GM18505 (cell line): ENCODE data around the gene SIAH2.

Source experiments
- ATAC-seq: cut with Tn5 transposase; IDR thresholded peaks from one replicate; pipeline ENCODE4 v1.9.1; 2021; ENCODE audit not compliant: unreplicated experiment
- POLR2A ChIP-seq: IDR thresholded peaks from 4 replicates; pipeline ENCODE4 v1.6.1; 2011; ENCODE audit warnings: borderline replicate concordance; ENCODE audit not compliant: insufficient read depth, insufficient read length; ENCODE audit errors: extremely low read depth

SIAH2 gene

GRCh38 chr3:150723946-150724345 lies 39.0 kb downstream of the SIAH2 start:
- no peak for ATAC-seq
- no peak for TF ChIP-seq POLR2A

DNA sequence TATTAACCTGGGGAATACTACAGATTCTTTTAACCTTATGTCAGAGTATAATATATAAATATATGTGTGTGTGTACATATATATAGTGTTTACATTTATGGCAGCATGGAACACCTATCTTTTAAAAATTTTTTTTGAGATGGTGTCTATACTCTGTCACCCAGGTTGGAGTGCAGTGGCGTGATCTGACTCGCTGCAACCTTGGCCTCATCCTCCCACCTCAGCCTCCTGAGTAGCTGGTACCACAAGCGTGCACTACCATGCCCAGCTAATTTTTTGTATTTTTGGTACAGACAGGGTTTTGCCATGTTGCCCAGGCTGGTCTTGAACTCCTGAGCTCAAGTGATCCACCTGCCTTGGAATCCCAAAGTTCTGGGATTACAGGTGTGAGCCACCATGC lies 40.7 kb downstream of the SIAH2 start:
- no peak for TF ChIP-seq POLR2A
- no peak for ATAC-seq

- peak; percentile 82 for ATAC-seq
- TF ChIP-seq POLR2A, result no peak
These were observed 41.5 kb downstream of the SIAH2 start for GRCh38 chr3:150721285-150722130.

- no peak for TF ChIP-seq POLR2A
- ATAC-seq, result no peak
These were observed 42.5 kb downstream of the SIAH2 start for GRCh38 chr3:150720444-150720843.

DNA sequence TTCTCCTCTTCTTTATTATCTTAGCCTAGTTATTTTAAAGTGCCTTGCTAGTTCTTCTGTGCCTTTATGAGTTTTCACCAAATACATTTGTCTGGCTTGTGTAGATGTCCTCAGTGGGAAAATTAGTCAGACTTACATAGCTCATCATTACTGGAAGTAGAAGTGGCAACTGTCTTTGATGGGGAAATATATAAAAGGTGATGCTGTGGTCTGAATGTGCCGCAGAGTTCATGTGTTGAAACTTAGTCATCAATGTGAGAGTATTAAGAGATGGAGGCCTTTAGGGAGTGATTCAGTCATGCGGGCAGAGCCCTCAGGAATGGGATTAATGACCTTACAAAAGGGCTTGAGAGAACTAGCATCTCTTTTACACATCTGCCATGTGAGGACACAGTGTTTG lies 52.9 kb downstream of the SIAH2 start:
- no peak for TF ChIP-seq POLR2A
- no peak for ATAC-seq

GRCh38 chr3:150703756-150704344 lies 59.1 kb downstream of the SIAH2 start, which contains the start of gene ERICH6:
Gene ERICH6, minus strand, starts transcription at chr3:150703920. Its CDS starts 22 bp downstream, at chr3:150703898.
- TF ChIP-seq POLR2A, result peak; percentile 78
- peak; percentile 99 for ATAC-seq

DNA sequence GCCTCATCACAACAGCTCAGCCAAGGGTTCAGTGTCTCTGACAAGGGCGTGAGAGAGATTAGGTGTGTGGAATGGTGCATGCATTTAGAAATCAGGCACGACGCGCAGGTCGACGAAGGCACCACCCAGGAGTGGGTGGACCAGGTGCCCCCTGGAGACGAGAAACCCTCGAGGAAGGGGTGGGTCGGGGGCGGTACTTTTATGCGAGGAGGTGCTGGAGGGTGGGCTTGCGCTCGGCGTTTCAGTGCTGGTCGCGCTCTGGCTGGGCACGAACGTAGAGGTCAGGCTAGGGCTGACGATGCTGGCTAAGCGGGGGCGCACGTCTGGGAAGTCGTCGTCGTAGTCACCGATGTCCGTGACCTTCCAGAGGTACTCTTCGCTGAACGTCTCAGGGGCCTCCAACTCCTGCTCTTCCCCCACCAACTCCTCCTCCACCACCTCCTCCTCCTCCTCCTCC lies 59.6 kb downstream of the SIAH2 start:
- TF ChIP-seq POLR2A, result no peak
- peak; percentile 30 for ATAC-seq

- TF ChIP-seq POLR2A, result no peak
- ATAC-seq, result no peak
These were observed 63.8 kb downstream of the SIAH2 start for GRCh38 chr3:150699068-150699639.

GRCh38 chr3:150697646-150698045 lies 65.3 kb downstream of the SIAH2 start:
- no peak for ATAC-seq
- no peak for TF ChIP-seq POLR2A

GRCh38 chr3:150691414-150692040 lies 71.4 kb downstream of the SIAH2 start:
- no peak for TF ChIP-seq POLR2A
- ATAC-seq, result no peak
